Neural cell (in vitro differentiated cells): ENCODE results near the gene PIK3R6. TPM values are rescaled to one million over a fixed set of nuclear protein-coding genes. Genes with fewer than 3 reads are reported as not detected.

Experiments used
- H2AFZ ChIP-seq: fragments of 200-600, 300-800 bp; sonication (generic), shearing (Covaris generic); 2 replicates; pipeline ENCODE4 v1.6.0; 2014; ENCODE audit warnings: low read depth, mild to moderate bottlenecking, antibody characterized with exemption, low read length, moderate library complexity
- H3F3A ChIP-seq: fragments of 200-600 bp; shearing (Covaris generic); 2 replicates; pipeline ENCODE4 v1.6.1; 2016; ENCODE audit warnings: mild to moderate bottlenecking, moderate library complexity, mixed read lengths, antibody characterized with exemption, low read length; ENCODE audit not compliant: insufficient read depth, poor library complexity, severe bottlenecking
- H3K27ac ChIP-seq: fragments of 200-600, 300-800 bp; sonication (generic), shearing (Covaris generic); 2 replicates; pipeline ENCODE4 v1.5.1; 2014; ENCODE audit warnings: mild to moderate bottlenecking, low read length, moderate library complexity
- H3K27me3 ChIP-seq: fragments of 300-800, 200-600 bp; sonication (generic), shearing (Covaris generic); 2 replicates; pipeline ENCODE4 v1.6.0; 2014; ENCODE audit warnings: mild to moderate bottlenecking, low read depth, low read length, moderate library complexity; ENCODE audit not compliant: insufficient read depth
- H3K36me3 ChIP-seq: fragments of 300-800, 200-600 bp; sonication (generic), shearing (Covaris generic); 2 replicates; pipeline ENCODE4 v1.5.1; 2014; ENCODE audit warnings: mild to moderate bottlenecking, antibody characterized with exemption, low read length, moderate library complexity; ENCODE audit not compliant: insufficient read depth
- H3K4me2 ChIP-seq: fragments of 300-800, 200-600 bp; sonication (generic), shearing (Covaris generic); 2 replicates; pipeline ENCODE4 v1.6.0; 2014; ENCODE audit warnings: mild to moderate bottlenecking, low read length
- H3K4me3 ChIP-seq: fragments of 300-800, 200-600 bp; sonication (generic), shearing (Covaris generic); 2 replicates; pipeline ENCODE4 v1.5.1; 2014; ENCODE audit warnings: mild to moderate bottlenecking, low read length, moderate library complexity
- H3K79me2 ChIP-seq: fragments of 200-600 bp; shearing (Covaris generic); replicated peaks from 2 replicates; pipeline ENCODE4 v1.6.0; 2014; ENCODE audit warnings: mild to moderate bottlenecking, low read length, moderate library complexity; ENCODE audit not compliant: insufficient read depth
- H3K9ac ChIP-seq: fragments of 300-800, 200-600 bp; sonication (generic), shearing (Covaris generic); 2 replicates; pipeline ENCODE4 v1.6.1; 2016; ENCODE audit warnings: mild to moderate bottlenecking, low read length, mixed read lengths
- H3K9me2 ChIP-seq: fragments of 200-600 bp; shearing (Covaris generic); 2 replicates; pipeline ENCODE4 v1.6.1; 2016; ENCODE audit warnings: mild to moderate bottlenecking, low read length, mixed read lengths; ENCODE audit not compliant: insufficient read depth
- H3K9me3 ChIP-seq: fragments of 200-600, 300-800 bp; sonication (generic), shearing (Covaris generic); 2 replicates; pipeline ENCODE4 v1.6.1; 2016; ENCODE audit warnings: mild to moderate bottlenecking, mixed run types, low read length, moderate library complexity, mixed read lengths
- H4K20me1 ChIP-seq: fragments of 200-600 bp; shearing (Covaris generic); 2 replicates; pipeline ENCODE4 v1.6.1; 2016; ENCODE audit warnings: mild to moderate bottlenecking, mixed run types; ENCODE audit not compliant: insufficient read depth
- EP300 ChIP-seq: fragments of 450-650 bp; conservative IDR thresholded peaks from 2 replicates; pipeline ENCODE4 v1.6.1; 2014; ENCODE audit warnings: antibody characterized with exemption, mild to moderate bottlenecking, moderate library complexity; ENCODE audit not compliant: poor library complexity, severe bottlenecking
- EZH2 ChIP-seq: fragments of 200-600, 300-800 bp; shearing (Covaris generic), sonication (generic); IDR thresholded peaks from 2 replicates; pipeline ENCODE4 v1.6.1; 2014; ENCODE audit warnings: antibody characterized with exemption, low read length, borderline replicate concordance, mild to moderate bottlenecking; ENCODE audit not compliant: insufficient read depth, poor library complexity, severe bottlenecking
- MXI1 ChIP-seq: fragments of 450-650 bp; conservative IDR thresholded peaks from 2 replicates; pipeline ENCODE4 v1.6.1; 2014; ENCODE audit warnings: antibody characterized with exemption, mild to moderate bottlenecking; ENCODE audit not compliant: poor library complexity, severe bottlenecking
- POLR2AphosphoS5 ChIP-seq: IDR thresholded peaks from 2 replicates; pipeline ENCODE4 v1.6.1; 2012
- RAD21 ChIP-seq: fragments of 450-650 bp; conservative IDR thresholded peaks from 2 replicates; pipeline ENCODE4 v1.6.1; 2014; ENCODE audit warnings: antibody characterized with exemption, mild to moderate bottlenecking, moderate library complexity
- SMC3 ChIP-seq: fragments of 450-650 bp; conservative IDR thresholded peaks from 2 replicates; pipeline ENCODE4 v1.6.1; 2014; ENCODE audit warnings: antibody characterized with exemption, mild to moderate bottlenecking, moderate library complexity; ENCODE audit not compliant: poor library complexity
- TAF1 ChIP-seq: IDR thresholded peaks from 2 replicates; pipeline ENCODE4 v1.6.1; 2012; ENCODE audit warnings: low read depth
- polyA plus RNA-seq: library from polyadenylated mRNA; depleted of rRNA; stranded (reverse); fragments of >200 nt; gene quantifications from 2 replicates; pipeline ENCODE4 v1.2.3, GENCODE V29; 2014
- TF ChIP-seq, protein P1 (sequence below): IDR thresholded peaks from 2 replicates; pipeline ENCODE4 v1.6.1; 2012; ENCODE audit warnings: borderline replicate concordance
- TF ChIP-seq, protein P2 (sequence below): fragments of 450-650 bp; IDR thresholded peaks from 2 replicates; pipeline ENCODE4 v1.5.1; 2014; ENCODE audit warnings: antibody characterized with exemption, mild to moderate bottlenecking, moderate library complexity; ENCODE audit not compliant: poor library complexity, severe bottlenecking

PIK3R6 gene
- polyA plus RNA-seq, 1 donor from 2014 or later = not detected

DNA sequence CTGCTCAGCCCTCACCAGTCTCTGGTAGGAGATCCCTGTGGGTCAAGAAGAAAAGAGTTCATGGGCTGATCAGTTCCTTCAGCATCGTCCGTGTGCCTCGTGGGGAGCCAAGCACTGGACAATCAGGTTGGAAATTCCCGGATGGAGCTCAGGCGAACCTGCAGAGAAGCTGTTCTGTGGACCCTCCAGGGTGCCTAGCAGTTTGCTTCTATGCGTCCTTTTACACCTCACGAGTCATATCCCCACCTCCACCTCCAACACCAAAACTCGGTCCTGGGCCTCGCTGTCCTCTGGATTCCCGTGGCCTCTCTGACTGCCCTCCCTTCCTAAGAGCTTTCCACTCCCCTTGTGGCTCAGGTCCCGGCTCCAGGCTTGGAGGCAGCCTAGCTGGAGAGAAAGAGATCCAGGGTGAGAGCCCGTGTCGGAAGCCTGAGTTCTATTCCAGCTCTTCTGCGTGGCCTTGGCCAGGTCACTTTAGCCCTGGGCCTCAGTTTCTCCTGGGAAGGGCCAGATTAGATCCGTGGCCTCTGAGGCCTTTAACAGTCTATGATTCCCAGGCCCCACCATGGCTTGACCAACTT, 26.2 kb upstream of the PIK3R6 start:
- no peak overlapping the region for H3K9ac ChIP-seq
- H3F3A ChIP-seq = no peaks in the 10 kb centered on the region
- no peak overlapping the region for H3K27ac ChIP-seq
- H2AFZ ChIP-seq = no peak overlapping the region
- H3K27me3 ChIP-seq = no peaks in the 10 kb centered on the region
- H3K79me2 ChIP-seq = no peaks in the 10 kb centered on the region
- no peaks in the 10 kb centered on the region for H3K9me2 ChIP-seq
- H3K4me3 ChIP-seq = no peak overlapping the region
- H3K9me3 ChIP-seq = no peaks in the 10 kb centered on the region
- TF ChIP-seq RAD21 (no peak), MXI1 (no peak), SMC3 (no peak), TAF1 (no peak), POLR2AphosphoS5 (no peak), EZH2 (no peak), EP300 (no peak)
- TF ChIP-seq, protein P1, sequence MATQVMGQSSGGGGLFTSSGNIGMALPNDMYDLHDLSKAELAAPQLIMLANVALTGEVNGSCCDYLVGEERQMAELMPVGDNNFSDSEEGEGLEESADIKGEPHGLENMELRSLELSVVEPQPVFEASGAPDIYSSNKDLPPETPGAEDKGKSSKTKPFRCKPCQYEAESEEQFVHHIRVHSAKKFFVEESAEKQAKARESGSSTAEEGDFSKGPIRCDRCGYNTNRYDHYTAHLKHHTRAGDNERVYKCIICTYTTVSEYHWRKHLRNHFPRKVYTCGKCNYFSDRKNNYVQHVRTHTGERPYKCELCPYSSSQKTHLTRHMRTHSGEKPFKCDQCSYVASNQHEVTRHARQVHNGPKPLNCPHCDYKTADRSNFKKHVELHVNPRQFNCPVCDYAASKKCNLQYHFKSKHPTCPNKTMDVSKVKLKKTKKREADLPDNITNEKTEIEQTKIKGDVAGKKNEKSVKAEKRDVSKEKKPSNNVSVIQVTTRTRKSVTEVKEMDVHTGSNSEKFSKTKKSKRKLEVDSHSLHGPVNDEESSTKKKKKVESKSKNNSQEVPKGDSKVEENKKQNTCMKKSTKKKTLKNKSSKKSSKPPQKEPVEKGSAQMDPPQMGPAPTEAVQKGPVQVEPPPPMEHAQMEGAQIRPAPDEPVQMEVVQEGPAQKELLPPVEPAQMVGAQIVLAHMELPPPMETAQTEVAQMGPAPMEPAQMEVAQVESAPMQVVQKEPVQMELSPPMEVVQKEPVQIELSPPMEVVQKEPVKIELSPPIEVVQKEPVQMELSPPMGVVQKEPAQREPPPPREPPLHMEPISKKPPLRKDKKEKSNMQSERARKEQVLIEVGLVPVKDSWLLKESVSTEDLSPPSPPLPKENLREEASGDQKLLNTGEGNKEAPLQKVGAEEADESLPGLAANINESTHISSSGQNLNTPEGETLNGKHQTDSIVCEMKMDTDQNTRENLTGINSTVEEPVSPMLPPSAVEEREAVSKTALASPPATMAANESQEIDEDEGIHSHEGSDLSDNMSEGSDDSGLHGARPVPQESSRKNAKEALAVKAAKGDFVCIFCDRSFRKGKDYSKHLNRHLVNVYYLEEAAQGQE = no peak
- TF ChIP-seq, protein P2, sequence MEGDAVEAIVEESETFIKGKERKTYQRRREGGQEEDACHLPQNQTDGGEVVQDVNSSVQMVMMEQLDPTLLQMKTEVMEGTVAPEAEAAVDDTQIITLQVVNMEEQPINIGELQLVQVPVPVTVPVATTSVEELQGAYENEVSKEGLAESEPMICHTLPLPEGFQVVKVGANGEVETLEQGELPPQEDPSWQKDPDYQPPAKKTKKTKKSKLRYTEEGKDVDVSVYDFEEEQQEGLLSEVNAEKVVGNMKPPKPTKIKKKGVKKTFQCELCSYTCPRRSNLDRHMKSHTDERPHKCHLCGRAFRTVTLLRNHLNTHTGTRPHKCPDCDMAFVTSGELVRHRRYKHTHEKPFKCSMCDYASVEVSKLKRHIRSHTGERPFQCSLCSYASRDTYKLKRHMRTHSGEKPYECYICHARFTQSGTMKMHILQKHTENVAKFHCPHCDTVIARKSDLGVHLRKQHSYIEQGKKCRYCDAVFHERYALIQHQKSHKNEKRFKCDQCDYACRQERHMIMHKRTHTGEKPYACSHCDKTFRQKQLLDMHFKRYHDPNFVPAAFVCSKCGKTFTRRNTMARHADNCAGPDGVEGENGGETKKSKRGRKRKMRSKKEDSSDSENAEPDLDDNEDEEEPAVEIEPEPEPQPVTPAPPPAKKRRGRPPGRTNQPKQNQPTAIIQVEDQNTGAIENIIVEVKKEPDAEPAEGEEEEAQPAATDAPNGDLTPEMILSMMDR = no peak
- no peaks in the 10 kb centered on the region for H4K20me1 ChIP-seq
- H3K36me3 ChIP-seq = no peaks in the 10 kb centered on the region
- H3K4me2 ChIP-seq = no peak overlapping the region

DNA sequence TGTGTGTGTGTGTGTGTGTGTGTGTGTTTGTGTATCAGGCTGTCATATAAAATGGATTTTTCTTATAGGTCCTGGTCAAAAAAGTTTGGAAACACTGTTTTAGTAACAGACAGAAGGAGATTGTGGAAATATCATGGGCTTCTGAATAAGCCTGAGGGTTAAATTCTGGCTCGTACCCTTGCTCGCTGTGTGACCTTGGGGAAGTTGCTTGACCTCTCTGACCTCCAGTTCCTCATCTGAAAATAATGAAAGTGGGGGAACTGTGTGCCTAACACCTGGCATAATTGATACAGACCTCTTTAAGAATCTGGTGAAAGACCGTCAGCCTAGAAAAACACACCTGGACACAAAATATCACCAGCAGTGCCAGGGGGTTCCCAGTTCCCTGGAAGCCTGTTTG, 25.6 kb upstream of the PIK3R6 start:
- Histone ChIP-seq H4K20me1 (no peaks in the 10 kb centered on the region), H3K9me3 (no peaks in the 10 kb centered on the region), H3K4me3 (no peak overlapping the region), H3F3A (no peaks in the 10 kb centered on the region), H3K79me2 (no peaks in the 10 kb centered on the region), H2AFZ (no peak overlapping the region), H3K9me2 (no peaks in the 10 kb centered on the region), H3K27me3 (no peaks in the 10 kb centered on the region), H3K9ac (no peak overlapping the region), H3K27ac (no peak overlapping the region), H3K36me3 (no peaks in the 10 kb centered on the region), H3K4me2 (no peak overlapping the region)
- TF ChIP-seq, protein P1 = no peak
- no peak for TF ChIP-seq EP300
- no peak for TF ChIP-seq EZH2
- no peak for TF ChIP-seq SMC3
- no peak for TF ChIP-seq MXI1
- TF ChIP-seq, protein P2 = no peak
- TF ChIP-seq TAF1 = no peak
- TF ChIP-seq RAD21 = no peak
- TF ChIP-seq POLR2AphosphoS5 = no peak
